Measurements from ENCODE around the gene CRELD2. TPM values are rescaled to one million over a fixed set of nuclear protein-coding genes. Genes with fewer than 3 reads are reported as not detected.

Gene CRELD2
- total and polyA plus RNA-seq, 2 of the 13 experiments (the other 11 are each of a cell fraction or from before 2014, with no cell fraction given), result 17.2 to 44.7 TPM

DNA sequence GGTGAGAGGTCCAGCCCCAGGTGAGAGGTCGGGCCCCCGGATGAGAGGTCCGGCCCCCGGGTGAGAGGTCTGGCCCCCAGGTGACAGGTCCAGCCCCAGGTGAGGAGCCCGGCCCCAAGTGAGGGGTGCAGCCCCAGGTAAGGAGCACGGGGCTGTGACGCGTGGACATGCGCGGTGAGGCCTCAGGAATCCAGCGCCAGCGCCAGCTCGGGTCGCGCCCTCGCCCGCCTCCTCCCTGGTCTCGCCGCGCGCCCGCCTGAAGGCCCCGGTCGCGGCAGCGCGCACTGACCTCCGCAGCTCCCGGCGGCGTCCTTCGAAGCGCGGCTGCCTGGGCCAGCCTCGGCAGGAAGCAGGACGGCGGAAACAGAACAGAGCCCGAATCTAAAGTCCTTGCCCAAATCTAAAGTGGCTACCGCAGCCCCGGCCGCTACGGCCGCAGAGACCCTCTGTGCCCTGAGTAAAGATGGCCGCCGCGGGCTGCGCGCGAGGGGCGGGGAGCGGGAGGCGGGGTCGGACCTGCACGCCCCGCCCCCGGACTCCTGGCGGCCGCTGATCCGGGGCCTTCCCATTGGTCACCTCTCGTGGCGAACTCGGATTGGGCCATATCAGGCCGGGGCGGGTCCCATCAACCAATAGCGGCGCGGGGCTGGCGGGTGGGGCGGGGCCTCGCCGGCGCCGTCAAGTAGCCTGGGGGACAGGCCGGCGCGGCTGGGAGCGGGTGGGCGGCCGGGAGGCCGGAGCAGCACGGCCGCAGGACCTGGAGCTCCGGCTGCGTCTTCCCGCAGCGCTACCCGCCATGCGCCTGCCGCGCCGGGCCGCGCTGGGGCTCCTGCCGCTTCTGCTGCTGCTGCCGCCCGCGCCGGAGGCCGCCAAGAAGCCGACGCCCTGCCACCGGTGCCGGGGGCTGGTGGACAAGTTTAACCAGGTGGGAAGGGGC, at the start of gene CRELD2, which contains the start of gene ALG12 (continued):
- TF ChIP-seq, protein P1, sequence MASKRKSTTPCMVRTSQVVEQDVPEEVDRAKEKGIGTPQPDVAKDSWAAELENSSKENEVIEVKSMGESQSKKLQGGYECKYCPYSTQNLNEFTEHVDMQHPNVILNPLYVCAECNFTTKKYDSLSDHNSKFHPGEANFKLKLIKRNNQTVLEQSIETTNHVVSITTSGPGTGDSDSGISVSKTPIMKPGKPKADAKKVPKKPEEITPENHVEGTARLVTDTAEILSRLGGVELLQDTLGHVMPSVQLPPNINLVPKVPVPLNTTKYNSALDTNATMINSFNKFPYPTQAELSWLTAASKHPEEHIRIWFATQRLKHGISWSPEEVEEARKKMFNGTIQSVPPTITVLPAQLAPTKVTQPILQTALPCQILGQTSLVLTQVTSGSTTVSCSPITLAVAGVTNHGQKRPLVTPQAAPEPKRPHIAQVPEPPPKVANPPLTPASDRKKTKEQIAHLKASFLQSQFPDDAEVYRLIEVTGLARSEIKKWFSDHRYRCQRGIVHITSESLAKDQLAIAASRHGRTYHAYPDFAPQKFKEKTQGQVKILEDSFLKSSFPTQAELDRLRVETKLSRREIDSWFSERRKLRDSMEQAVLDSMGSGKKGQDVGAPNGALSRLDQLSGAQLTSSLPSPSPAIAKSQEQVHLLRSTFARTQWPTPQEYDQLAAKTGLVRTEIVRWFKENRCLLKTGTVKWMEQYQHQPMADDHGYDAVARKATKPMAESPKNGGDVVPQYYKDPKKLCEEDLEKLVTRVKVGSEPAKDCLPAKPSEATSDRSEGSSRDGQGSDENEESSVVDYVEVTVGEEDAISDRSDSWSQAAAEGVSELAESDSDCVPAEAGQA (IDR thresholded peaks at IDR 0.05; ENCODE audit: low read depth), result peak; percentile 93
- TF ChIP-seq, protein P1 (CRISPR knock-in tag; IDR thresholded peaks at IDR 0.05; ENCODE audit: borderline replicate concordance), result no peak
- TF ChIP-seq, protein P2, sequence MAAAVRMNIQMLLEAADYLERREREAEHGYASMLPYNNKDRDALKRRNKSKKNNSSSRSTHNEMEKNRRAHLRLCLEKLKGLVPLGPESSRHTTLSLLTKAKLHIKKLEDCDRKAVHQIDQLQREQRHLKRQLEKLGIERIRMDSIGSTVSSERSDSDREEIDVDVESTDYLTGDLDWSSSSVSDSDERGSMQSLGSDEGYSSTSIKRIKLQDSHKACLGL (CRISPR knock-in tag; IDR thresholded peaks at IDR 0.05), result no peak; the same call in 1 of the 2 replicates
- no peak for TF ChIP-seq NBN (conservative IDR thresholded peaks at IDR 0.05)
- TF ChIP-seq, protein P3, sequence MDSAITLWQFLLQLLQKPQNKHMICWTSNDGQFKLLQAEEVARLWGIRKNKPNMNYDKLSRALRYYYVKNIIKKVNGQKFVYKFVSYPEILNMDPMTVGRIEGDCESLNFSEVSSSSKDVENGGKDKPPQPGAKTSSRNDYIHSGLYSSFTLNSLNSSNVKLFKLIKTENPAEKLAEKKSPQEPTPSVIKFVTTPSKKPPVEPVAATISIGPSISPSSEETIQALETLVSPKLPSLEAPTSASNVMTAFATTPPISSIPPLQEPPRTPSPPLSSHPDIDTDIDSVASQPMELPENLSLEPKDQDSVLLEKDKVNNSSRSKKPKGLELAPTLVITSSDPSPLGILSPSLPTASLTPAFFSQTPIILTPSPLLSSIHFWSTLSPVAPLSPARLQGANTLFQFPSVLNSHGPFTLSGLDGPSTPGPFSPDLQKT (CRISPR knock-in tag; IDR thresholded peaks at IDR 0.05; ENCODE audit: borderline replicate concordance), result no peak
- no peak for TF ChIP-seq STAT5B (CRISPR knock-in tag; IDR thresholded peaks at IDR 0.05)
- TF ChIP-seq ZFP1 (CRISPR knock-in tag; IDR thresholded peaks at IDR 0.05), result no peak
- no peak for TF ChIP-seq ZNF552 (CRISPR knock-in tag; IDR thresholded peaks at IDR 0.05; ENCODE audit: borderline replicate concordance)
- TF ChIP-seq ZNF75D (CRISPR knock-in tag; IDR thresholded peaks at IDR 0.05; ENCODE audit: borderline replicate concordance), result no peak
- peak; percentile 45 for TF ChIP-seq ELF3 (CRISPR knock-in tag; IDR thresholded peaks at IDR 0.05)
- TF ChIP-seq, protein P4, sequence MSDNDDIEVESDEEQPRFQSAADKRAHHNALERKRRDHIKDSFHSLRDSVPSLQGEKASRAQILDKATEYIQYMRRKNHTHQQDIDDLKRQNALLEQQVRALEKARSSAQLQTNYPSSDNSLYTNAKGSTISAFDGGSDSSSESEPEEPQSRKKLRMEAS (IDR thresholded peaks at IDR 0.05), result peak; percentile 63; the same call in 1 of the 2 replicates

Data from HepG2 (cell line).